GM20000 (cell line): ENCODE results near the gene ENOX1.

Experiments used
- DNase-seq: peaks from one replicate; pipeline ENCODE4 v3.0.0; 2012; ENCODE audit warnings: low spot score
- CTCF ChIP-seq: IDR thresholded peaks from 2 replicates; pipeline ENCODE4 v1.5.1; 2012; ENCODE audit warnings: mild to moderate bottlenecking, control low read depth; ENCODE audit errors: extremely low read depth, missing control alignments

The ENOX1 gene

GRCh38 chr13:43339805-43340550 lies 446.8 kb downstream of the ENOX1 start:
- no peak for DNase-seq
- TF ChIP-seq CTCF: no peak

- TF ChIP-seq CTCF: no peak
- no peak for DNase-seq
Measured at GRCh38 chr13:43339145-43339804, 447.5 kb downstream of the ENOX1 start.

GRCh38 chr13:43335764-43336163 lies 451.0 kb downstream of the ENOX1 start:
- DNase-seq: no peak
- TF ChIP-seq CTCF: no peak

- TF ChIP-seq CTCF: no peak
- no peak for DNase-seq
Measured at GRCh38 chr13:43333176-43333575, 453.6 kb downstream of the ENOX1 start.

GRCh38 chr13:43331672-43332071 lies 455.1 kb downstream of the ENOX1 start:
- TF ChIP-seq CTCF: no peak
- DNase-seq: no peak

- no peak for TF ChIP-seq CTCF
- DNase-seq: no peak
Measured at GRCh38 chr13:43329702-43330101, 457.1 kb downstream of the ENOX1 start.

- no peak for DNase-seq
- no peak for TF ChIP-seq CTCF
Measured at GRCh38 chr13:43328907-43329306, 457.9 kb downstream of the ENOX1 start.
